ENCODE results near the gene GLYATL2.

Gene GLYATL2

DNA sequence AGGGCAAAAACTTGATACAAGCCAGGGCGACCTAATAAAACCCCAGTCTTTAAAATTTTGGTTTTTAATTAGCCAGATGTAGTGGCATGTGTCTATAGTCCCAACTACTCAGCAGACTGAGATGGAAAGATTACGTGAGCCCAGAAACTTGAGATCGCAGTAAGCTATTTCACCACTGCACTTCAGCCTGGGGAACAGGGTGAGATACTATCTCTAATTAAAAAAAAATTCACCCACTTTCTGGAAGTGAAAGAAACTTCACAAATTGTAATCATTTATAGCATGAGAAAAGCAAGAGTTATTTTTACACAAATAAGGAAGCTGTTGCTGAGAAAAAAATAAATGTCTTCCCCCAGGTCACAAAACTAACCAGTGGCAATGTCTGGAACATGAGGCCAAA, 882 bp upstream of the GLYATL2 start:
- POLR2A ChIA-PET, result no interaction called here

DNA sequence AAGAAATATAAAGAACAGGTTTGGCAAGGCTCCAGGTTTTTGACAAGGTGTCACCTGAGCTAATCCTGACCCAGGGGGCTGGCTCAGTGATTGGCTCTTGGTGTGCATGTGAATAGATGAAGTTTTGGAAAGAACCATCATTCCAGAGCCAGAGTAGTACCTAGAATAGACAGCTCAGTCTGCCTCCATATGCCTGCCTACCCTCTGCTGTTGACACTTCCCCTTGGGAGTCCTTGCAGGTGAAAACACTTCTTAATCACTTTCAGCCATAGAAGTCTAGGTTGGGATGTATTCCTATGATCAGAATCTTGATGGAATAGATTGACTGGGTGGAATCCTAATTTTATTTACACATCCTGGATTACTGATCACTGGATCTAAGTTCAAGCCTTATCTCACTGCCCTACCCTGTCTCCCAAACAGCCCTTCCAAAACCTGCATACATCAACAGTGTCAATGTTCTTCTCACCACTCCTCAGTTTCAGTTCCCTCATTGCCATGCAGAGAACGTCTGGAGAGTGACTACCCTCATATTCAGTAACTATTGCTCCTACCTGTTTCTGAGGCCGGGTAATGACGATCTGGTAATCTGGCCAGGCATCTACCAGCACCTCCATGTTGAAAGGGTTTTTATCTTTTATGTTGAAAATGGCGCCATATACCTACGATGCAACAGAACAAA, 6.7 kb downstream of the GLYATL2 start:
- ChIA-PET POLR2A (no interaction called here), CTCF (no interaction called here)
- TF ChIP-seq, protein P1, sequence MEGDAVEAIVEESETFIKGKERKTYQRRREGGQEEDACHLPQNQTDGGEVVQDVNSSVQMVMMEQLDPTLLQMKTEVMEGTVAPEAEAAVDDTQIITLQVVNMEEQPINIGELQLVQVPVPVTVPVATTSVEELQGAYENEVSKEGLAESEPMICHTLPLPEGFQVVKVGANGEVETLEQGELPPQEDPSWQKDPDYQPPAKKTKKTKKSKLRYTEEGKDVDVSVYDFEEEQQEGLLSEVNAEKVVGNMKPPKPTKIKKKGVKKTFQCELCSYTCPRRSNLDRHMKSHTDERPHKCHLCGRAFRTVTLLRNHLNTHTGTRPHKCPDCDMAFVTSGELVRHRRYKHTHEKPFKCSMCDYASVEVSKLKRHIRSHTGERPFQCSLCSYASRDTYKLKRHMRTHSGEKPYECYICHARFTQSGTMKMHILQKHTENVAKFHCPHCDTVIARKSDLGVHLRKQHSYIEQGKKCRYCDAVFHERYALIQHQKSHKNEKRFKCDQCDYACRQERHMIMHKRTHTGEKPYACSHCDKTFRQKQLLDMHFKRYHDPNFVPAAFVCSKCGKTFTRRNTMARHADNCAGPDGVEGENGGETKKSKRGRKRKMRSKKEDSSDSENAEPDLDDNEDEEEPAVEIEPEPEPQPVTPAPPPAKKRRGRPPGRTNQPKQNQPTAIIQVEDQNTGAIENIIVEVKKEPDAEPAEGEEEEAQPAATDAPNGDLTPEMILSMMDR (IDR thresholded peaks at IDR 0.05; ENCODE audit: control extremely low read depth, extremely low read depth, low read depth, missing control alignments), result no peak
- no peak for DNase-seq (ENCODE audit: extremely low spot score)

More for the DNA sequence above, 882 bp upstream of the GLYATL2 start:
- TF ChIP-seq, protein P1 (IDR thresholded peaks at IDR 0.05; ENCODE audit: control extremely low read depth, extremely low read depth, low read depth, missing control alignments), result no peak
- DNase-seq (ENCODE audit: extremely low spot score), result no peak
- CTCF ChIA-PET, result interaction anchor here (0.8 to 1.6 kb wide), 4 partner anchors 13 to 213 kb away, joined by 3 to 4 read pairs (median 3); no protein-coding TSS in a partner anchor

DNA sequence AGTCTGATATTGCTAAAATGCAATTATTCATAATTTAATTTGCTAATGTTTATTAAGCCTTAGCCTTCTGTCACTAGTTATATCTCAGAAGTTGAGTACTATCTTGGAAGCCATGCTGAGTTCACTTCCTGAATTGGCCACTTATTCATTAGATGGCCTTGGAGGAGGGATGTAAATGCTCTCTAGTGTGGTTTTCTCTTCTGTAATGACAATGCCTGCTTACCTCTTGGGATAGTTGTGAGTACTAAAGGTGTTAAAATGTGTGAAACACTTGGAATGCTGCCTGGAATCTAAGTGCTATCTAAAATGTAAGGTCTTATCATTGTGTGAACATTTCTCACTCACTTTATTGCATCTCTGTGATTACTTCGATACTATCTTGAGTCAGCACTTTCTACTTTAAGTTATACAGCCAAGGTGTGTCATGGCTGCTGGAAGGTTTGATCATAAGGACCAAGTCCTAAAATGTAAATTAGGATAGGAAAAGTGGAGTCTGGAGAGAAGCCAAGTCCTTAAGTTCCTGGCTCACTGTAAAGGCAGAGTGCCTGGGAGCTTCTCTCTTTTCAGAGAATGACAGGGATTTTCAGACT, 12.4 kb downstream of the GLYATL2 start:
- POLR2A ChIA-PET, result no interaction called here
- TF ChIP-seq, protein P1 (IDR thresholded peaks at IDR 0.05; ENCODE audit: control extremely low read depth, extremely low read depth, low read depth, missing control alignments), result no peak
- CTCF ChIA-PET, result no interaction called here
- DNase-seq (ENCODE audit: extremely low spot score), result no peak

DNA sequence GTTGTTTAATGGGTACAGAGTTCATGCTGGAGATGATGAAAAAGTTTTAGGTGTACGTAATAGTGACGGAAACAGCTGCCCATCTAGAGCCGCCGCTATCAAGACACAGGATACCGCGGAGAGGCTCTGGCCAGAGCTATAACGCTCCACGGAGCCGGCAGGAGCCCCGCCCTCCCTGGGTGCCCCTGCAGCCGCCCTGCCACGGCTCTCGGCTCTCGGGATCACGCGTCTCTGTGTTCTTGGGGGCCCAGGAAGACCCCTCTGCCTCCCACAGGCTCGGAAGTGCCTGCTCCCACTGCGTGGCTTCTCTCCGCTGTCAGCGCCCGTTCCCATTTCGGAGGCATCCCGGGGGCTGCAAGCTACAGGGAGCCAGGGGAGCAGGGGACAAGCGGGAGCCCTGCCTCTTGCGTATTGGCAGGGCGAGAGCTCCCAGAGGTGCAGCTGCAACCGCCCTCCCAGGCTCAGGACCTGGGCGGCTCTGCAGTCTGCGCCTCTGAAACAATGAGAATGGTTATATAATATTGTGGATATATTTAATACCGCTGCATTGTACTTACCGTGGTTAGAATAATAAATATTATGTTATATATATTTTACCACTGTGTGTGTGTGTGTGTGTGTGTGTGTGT, 13.7 kb downstream of the GLYATL2 start:
- DNase-seq (ENCODE audit: extremely low spot score), result no peak
- POLR2A ChIA-PET, result no interaction called here
- TF ChIP-seq, protein P1 (IDR thresholded peaks at IDR 0.05; ENCODE audit: control extremely low read depth, extremely low read depth, low read depth, missing control alignments), result no peak
- CTCF ChIA-PET, result interaction anchor here (1.4 kb wide), 1 partner anchor 9 kb away, joined by 5 read pairs; no protein-coding TSS in a partner anchor

DNA sequence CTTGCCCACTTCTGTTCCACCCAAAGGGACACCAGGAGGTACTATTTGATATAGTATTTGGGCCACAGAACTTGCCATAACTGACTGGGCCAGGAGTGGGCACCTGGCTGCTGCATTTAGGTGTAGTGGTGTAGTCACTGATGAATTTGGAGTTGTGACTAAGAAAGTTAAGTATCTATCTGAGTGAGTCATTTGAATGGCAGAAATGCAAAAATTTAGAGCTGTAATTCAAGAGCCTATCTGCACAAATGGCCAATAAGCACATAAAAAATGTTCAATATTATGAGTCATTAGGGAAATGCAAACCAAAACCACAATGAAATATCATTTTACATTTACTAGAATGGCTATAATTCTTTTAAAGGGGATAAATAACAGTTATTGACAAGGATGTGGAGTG, 14.7 kb downstream of the GLYATL2 start:
- POLR2A ChIA-PET, result no interaction called here
- CTCF ChIA-PET, result interaction anchor here (0.9 to 1.4 kb wide), 2 partner anchors 10 to 92 kb away, joined by 3 to 5 read pairs; no protein-coding TSS in a partner anchor
- no peak for DNase-seq (ENCODE audit: extremely low spot score)
- TF ChIP-seq, protein P1 (IDR thresholded peaks at IDR 0.05; ENCODE audit: control extremely low read depth, extremely low read depth, low read depth, missing control alignments), result no peak

DNA sequence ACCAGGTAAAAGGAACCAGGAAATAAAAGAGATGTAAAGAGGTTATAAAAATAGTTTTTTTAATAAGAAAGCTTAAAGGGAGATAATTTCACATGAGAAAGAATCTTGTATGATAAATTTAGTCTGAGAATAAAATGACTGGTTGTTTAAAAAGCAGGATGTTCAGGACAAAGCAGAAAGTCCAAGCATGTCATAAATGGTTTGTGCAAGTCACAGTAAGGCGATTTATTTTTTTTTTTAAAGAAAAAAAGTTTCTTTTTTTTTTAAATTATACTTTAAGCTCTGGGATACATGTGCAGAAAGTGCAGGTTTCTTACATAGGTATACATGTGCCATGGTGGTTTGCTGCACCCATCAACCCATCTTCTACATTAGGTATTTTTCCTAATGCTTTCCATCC, 30.8 kb downstream of the GLYATL2 start:
- TF ChIP-seq, protein P1 (IDR thresholded peaks at IDR 0.05; ENCODE audit: control extremely low read depth, extremely low read depth, low read depth, missing control alignments), result no peak
- CTCF ChIA-PET, result no interaction called here
- no peak for DNase-seq (ENCODE audit: extremely low spot score)
- POLR2A ChIA-PET, result no interaction called here
